PC-3 (cell line): ENCODE measurements around the gene OMA1.

Experiments
- EZH2phosphoT487 ChIP-seq: fragments of 300-600 bp; sonication (generic); IDR thresholded peaks from 2 replicates; pipeline ENCODE4 v1.6.1; 2018; ENCODE audit warnings: mild to moderate bottlenecking, antibody characterized with exemption, low read length, borderline replicate concordance
- TF ChIP-seq, protein P1 (sequence below): fragments of 300-600 bp; sonication (generic); conservative IDR thresholded peaks from 2 replicates; pipeline ENCODE4 v1.5.1; 2017; ENCODE audit warnings: antibody characterized with exemption, low read depth, mild to moderate bottlenecking, low read length

DNA sequence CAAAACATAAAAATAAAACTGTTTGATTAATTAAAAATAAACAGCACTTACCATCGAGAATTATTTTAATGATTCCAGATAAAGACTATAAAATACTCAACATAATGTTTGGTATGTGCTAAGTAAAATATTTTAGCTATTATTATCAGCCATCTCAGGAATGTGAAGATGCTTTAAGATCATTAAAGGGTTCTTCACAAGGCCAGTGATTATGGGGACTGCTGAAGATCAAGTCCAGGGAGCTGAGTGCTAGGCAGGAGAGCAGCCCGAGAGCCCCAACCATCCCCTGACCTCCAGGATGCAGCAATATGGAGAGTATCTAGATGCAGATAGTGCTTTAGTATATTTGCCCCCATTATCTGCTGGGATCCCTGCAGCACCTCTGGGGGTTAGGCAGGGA is 35.1 kb upstream of the OMA1 start:
- TF ChIP-seq, protein P1, sequence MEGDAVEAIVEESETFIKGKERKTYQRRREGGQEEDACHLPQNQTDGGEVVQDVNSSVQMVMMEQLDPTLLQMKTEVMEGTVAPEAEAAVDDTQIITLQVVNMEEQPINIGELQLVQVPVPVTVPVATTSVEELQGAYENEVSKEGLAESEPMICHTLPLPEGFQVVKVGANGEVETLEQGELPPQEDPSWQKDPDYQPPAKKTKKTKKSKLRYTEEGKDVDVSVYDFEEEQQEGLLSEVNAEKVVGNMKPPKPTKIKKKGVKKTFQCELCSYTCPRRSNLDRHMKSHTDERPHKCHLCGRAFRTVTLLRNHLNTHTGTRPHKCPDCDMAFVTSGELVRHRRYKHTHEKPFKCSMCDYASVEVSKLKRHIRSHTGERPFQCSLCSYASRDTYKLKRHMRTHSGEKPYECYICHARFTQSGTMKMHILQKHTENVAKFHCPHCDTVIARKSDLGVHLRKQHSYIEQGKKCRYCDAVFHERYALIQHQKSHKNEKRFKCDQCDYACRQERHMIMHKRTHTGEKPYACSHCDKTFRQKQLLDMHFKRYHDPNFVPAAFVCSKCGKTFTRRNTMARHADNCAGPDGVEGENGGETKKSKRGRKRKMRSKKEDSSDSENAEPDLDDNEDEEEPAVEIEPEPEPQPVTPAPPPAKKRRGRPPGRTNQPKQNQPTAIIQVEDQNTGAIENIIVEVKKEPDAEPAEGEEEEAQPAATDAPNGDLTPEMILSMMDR = no peak
- no peak for TF ChIP-seq EZH2phosphoT487
